Measurements from ENCODE around the gene ITPR1. TPM values are rescaled to one million over a fixed set of nuclear protein-coding genes. Genes with fewer than 3 reads are reported as not detected.

The ITPR1 gene
- total RNA-seq, 1 donor from 2014 or later, result 45.9 TPM

DNA sequence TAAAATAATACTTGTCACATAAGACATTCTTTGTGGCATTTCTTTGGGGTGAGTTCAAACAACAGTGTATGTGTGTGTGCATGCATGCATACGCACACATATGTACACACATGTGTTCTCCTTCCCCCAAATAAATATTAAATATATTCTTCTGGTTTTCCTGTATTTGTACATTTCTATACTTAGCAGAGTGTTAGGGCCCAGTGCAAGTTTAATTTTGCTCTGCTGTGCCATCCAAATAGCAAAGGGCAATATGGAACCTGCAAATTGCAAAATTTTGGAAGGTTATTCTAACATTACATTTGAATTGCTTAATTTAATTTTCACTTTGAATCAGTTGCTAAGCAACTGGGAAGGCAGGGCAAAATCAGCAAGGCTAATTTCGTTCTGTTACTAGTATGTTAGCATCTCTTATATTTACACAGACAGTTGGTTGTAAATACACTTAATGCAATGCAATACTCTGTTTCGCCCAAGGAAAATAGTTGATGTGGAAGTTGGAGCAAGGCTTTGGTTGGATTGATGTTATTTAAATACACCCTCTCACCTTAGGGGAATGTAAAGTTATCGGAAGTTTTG is 130.4 kb downstream of the ITPR1 start:
- H3K27ac Mint-ChIP-seq, result no peak overlapping the region
- peaks cover 4% of the 10 kb centered on the region for H3K27me3 Mint-ChIP-seq
- peaks cover 10% of the 10 kb centered on the region for H3K9me3 Mint-ChIP-seq
- H3K36me3 Mint-ChIP-seq, result peaks cover 8% of the 10 kb centered on the region
- TF ChIP-seq, protein P1, sequence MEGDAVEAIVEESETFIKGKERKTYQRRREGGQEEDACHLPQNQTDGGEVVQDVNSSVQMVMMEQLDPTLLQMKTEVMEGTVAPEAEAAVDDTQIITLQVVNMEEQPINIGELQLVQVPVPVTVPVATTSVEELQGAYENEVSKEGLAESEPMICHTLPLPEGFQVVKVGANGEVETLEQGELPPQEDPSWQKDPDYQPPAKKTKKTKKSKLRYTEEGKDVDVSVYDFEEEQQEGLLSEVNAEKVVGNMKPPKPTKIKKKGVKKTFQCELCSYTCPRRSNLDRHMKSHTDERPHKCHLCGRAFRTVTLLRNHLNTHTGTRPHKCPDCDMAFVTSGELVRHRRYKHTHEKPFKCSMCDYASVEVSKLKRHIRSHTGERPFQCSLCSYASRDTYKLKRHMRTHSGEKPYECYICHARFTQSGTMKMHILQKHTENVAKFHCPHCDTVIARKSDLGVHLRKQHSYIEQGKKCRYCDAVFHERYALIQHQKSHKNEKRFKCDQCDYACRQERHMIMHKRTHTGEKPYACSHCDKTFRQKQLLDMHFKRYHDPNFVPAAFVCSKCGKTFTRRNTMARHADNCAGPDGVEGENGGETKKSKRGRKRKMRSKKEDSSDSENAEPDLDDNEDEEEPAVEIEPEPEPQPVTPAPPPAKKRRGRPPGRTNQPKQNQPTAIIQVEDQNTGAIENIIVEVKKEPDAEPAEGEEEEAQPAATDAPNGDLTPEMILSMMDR (conservative IDR thresholded peaks at IDR 0.05), result no peak
- no peaks in the 10 kb centered on the region for H3K4me1 Mint-ChIP-seq (ENCODE audit: unreplicated experiment)
- H3K4me3 Mint-ChIP-seq, result no peak overlapping the region
- no peak for DNase-seq (ENCODE audit: extremely low spot score, unreplicated experiment)

DNA sequence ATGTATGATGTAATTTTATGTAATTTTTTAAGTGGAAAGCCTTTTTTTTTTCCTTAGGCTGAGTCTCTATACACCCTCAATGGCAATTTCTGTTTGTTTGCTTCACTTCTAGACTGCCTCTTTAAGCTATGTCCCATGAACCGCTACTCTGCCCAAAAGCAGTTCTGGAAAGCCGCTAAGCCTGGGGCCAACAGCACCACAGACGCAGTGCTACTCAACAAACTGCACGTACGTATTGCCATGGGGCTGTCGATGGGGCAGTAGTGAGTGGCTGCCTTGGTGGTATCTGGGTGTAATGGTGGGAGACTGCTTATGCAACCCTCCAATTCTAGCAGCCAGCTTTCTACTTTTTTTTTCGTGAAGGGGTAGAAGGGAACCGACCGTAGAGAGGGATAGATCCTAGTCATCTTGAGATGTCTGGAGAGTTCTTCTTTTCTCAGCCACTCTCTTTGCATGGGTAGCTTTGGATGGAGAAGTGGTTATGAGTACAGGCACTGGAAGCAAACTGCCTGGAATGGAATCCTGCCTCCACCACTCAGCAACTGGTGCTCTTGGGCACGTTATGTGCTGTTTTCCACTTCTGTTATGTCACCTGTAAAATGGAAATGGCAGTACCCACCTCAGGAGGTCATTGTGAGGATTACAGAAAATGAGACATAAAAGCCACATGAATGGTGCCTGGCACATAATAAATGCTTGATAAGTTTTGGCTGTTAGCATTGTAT is 134.7 kb downstream of the ITPR1 start:
- H3K27ac Mint-ChIP-seq, result no peak overlapping the region
- H3K9me3 Mint-ChIP-seq, result no peaks in the 10 kb centered on the region
- no peaks in the 10 kb centered on the region for H3K4me1 Mint-ChIP-seq (ENCODE audit: unreplicated experiment)
- DNase-seq (ENCODE audit: extremely low spot score, unreplicated experiment), result no peak
- TF ChIP-seq, protein P1 (conservative IDR thresholded peaks at IDR 0.05), result no peak
- H3K36me3 Mint-ChIP-seq, result no peaks in the 10 kb centered on the region
- H3K4me3 Mint-ChIP-seq, result no peak overlapping the region
- no peaks in the 10 kb centered on the region for H3K27me3 Mint-ChIP-seq

DNA sequence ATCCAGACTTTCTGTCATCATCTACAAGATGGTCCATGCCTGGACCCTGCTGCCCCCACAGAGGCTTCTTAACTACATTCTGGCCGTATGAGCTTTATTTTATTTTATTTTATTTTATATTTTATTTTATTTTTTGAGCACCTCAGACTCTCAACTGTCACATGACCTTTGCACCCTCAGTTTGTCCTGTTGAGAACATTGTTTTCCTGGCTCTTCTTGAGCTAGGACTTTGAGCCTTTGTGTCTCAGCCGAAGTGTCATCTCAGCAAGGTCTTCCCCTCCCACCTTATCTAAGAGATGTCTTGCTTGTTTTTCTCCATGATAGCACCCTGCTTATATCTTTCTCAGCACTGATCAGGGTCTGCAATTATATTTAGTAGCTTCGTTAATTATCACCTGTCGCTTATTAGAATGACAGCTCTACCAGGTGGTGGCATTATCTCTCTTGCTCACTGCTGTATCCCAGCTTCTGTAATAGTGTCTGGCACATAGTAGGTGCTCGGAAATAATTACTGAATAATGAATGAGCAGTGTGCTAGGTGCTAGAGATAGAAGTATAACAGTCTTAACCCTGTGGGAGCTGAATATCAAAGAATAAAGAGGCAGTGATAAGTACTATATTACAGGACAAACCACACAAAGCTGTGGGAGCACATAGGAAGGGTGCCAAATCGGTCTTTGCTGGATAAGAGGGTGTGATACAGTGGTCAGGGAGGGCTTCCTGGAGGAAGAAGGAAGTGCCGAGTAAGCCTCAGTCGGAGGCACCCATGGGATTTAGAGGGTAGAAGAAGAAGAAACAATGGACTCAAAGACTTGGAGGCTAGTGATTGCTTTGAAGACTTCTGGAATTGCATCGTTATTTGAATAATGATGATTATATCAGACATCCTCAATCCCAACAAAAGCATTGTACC is 136.2 kb downstream of the ITPR1 start:
- Mint-ChIP-seq H3K4me1 (ENCODE audit: unreplicated experiment) (peaks cover 7% of the 10 kb centered on the region), H3K27ac (no peak overlapping the region), H3K27me3 (no peaks in the 10 kb centered on the region), H3K4me3 (no peak overlapping the region), H3K36me3 (no peaks in the 10 kb centered on the region), H3K9me3 (no peaks in the 10 kb centered on the region)
- TF ChIP-seq, protein P1 (conservative IDR thresholded peaks at IDR 0.05), result no peak
- no peak for DNase-seq (ENCODE audit: extremely low spot score, unreplicated experiment)

DNA sequence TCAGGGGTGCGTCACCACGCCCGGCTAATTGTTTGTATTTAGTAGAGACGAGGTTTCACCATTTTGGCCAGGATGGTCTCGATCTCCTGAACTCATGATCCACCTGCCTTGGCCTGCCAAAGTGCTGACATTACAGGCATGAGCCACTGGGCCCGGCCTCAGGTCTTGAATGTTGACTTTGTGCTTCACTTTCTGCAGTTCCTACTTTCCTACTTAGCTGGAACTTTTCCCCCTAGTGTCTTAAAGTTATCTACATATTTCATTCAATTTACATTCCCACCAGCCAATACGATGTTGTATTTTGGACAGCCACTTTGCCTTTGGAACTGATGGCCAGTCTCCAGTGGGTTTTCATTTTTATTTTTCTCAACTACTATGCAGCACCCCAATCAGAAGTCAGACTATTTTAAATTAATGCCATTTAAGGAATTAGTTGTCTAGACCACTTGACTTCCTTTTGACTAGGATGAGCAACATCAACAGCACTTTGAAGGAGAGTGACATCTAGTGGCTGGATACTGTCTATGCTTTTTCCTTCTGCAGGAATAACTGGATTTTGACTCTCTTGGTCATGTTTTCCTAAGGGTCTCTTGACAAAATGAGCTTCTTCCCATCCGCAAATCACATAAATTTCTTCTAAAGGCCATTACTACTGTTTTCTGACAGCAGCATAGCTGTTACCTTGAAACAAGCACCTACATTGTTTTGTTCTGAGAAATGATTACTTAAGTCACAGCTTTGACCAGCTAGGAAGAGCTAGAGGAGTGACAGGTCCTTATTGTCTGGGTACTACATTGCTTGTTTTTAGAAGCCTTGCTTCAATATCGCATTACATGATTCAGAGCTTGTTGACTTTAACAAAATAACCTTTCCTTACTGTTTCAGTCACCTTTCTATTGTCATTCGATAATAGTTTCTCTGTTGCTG is 140.2 kb downstream of the ITPR1 start:
- DNase-seq (ENCODE audit: extremely low spot score, unreplicated experiment), result no peak
- Mint-ChIP-seq H3K27ac (no peak overlapping the region), H3K4me3 (no peak overlapping the region), H3K36me3 (no peaks in the 10 kb centered on the region), H3K4me1 (ENCODE audit: unreplicated experiment) (peaks cover 7% of the 10 kb centered on the region), H3K27me3 (no peaks in the 10 kb centered on the region), H3K9me3 (no peaks in the 10 kb centered on the region)
- TF ChIP-seq, protein P1 (conservative IDR thresholded peaks at IDR 0.05), result peak; percentile 92

DNA sequence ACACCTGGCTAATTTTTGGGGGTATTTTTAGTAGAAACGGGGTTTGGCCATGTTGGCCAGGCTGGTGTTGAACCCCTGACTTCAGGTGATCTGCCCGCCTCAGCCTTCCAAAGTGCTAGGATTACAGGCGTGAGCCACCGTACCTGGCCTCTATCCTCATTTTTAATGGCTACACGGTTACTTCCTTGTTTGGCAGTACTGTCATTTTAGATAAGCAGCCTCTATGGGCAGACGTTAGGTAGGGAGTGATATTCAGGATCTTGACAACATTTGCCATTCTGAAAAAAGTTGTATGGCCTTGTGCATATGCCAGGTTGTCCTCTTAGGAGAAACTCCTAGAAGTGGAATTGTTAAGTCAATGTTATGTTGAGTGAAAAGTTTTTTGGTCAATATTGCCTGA is 141.7 kb downstream of the ITPR1 start:
- Mint-ChIP-seq H3K4me3 (no peak overlapping the region), H3K36me3 (no peaks in the 10 kb centered on the region), H3K27me3 (no peaks in the 10 kb centered on the region), H3K27ac (no peak overlapping the region), H3K4me1 (ENCODE audit: unreplicated experiment) (peaks cover 7% of the 10 kb centered on the region), H3K9me3 (no peaks in the 10 kb centered on the region)
- no peak for DNase-seq (ENCODE audit: extremely low spot score, unreplicated experiment)
- TF ChIP-seq, protein P1 (conservative IDR thresholded peaks at IDR 0.05), result no peak

All from type B pancreatic cell (in vitro differentiated cells).